Naive thymus-derived CD8-positive, alpha-beta T cell (primary cell): ENCODE measurements around the gene AMDHD2. TPM values are rescaled to one million over a fixed set of nuclear protein-coding genes. Genes with fewer than 3 reads are reported as not detected.

Experiments
- microRNA-seq: library from miRNA; unstranded; fragments of <30 nt; microRNA quantifications from one replicate; pipeline ENCODE4 v1.2.0, GENCODE V29; 2022; ENCODE audit warnings: borderline microRNAs expressed
- polyA plus RNA-seq, 3 donors: library from polyadenylated mRNA; unstranded; fragments of 300-500 nt; fragmentation: Illumina TruSeq; gene quantifications; one replicate each; pipeline ENCODE4 v1.2.3, GENCODE V29; 2021
- total RNA-seq, 8 experiments: library from RNA in 2 of 8; stranded (reverse) in 2 of 8; gene quantifications; one replicate each; pipeline ENCODE4 v1.2.3 and lab custom pipeline; 2021 to 2026

Gene AMDHD2
- total and polyA plus RNA-seq, 5 experiments from 2014 or later, result 15.2 to 107 (median 17.4) TPM

Small RNA genes lying within 50 kb of the gene (microRNA-seq; reads per million reads assigned to microRNA genes)
- not detected for gene MIR3178

Other genes starting within 250 kb of the AMDHD2 start
- gene ABCA3, start 179.6 kb upstream of the AMDHD2 start, total RNA-seq, result 1 to 10 TPM; 7.8 to 8.2 TPM
- gene ABCA3, start 179.6 kb upstream of the AMDHD2 start, polyA plus RNA-seq, result 1 to 10 TPM; 1.2 to 2.2 (median 2.1) TPM
- gene CCNF, start 90.9 kb upstream of the AMDHD2 start, total RNA-seq, result 1 to 10 TPM; 2.1 to 2.4 TPM
- 1 to 10 TPM in 2 of 3 donors, under 1 TPM in 1; 0.59 to 2.0 (median 1.7) TPM for gene CCNF, start 90.9 kb upstream of the AMDHD2 start, polyA plus RNA-seq
- gene TEDC2, start 60.3 kb upstream of the AMDHD2 start, total RNA-seq, result under 1 TPM in 1 of 2 experiments, not detected in 1; 0.96 TPM
- under 1 TPM in 2 of 3 donors, not detected in 1; 0.52 to 0.76 TPM for gene TEDC2, start 60.3 kb upstream of the AMDHD2 start, polyA plus RNA-seq
- gene NTN3, start 49.1 kb upstream of the AMDHD2 start, total RNA-seq, result not detected
- not detected for gene NTN3, start 49.1 kb upstream of the AMDHD2 start, polyA plus RNA-seq
- gene TBC1D24, start 45.2 kb upstream of the AMDHD2 start, total RNA-seq, result 10 to 100 TPM; 13.4 to 17.3 TPM
- 1 to 10 TPM; 2.6 to 3.0 (median 2.6) TPM for gene TBC1D24, start 45.2 kb upstream of the AMDHD2 start, polyA plus RNA-seq
- 100 to 1,000 TPM; 116 to 123 TPM for gene ATP6V0C, start 6.4 kb upstream of the AMDHD2 start, total RNA-seq
- 10 to 100 TPM; 74.9 to 84.9 (median 77.6) TPM for gene ATP6V0C, start 6.4 kb upstream of the AMDHD2 start, polyA plus RNA-seq
- gene CEMP1, start 11.0 kb downstream of the AMDHD2 start, total RNA-seq, result 1 to 10 TPM; 1.6 to 2.1 TPM
- gene CEMP1, start 11.0 kb downstream of the AMDHD2 start, polyA plus RNA-seq, result 1 to 10 TPM in 2 of 3 donors, under 1 TPM in 1; 0.81 to 6.0 (median 2.8) TPM
- gene PDPK1, start 17.6 kb downstream of the AMDHD2 start, total RNA-seq, result 10 to 100 TPM; 66.1 to 69.7 TPM
- 10 to 100 TPM; 27.1 to 44.7 (median 28.6) TPM for gene PDPK1, start 17.6 kb downstream of the AMDHD2 start, polyA plus RNA-seq
- 10 to 100 TPM; 24.3 to 25.5 TPM for gene KCTD5, start 162.2 kb downstream of the AMDHD2 start, total RNA-seq
- gene KCTD5, start 162.2 kb downstream of the AMDHD2 start, polyA plus RNA-seq, result 10 to 100 TPM; 10.8 to 18.4 (median 12.9) TPM
- 1 to 10 TPM in 1 of 2 experiments, under 1 TPM in 1; 0.81 to 1.2 TPM for gene PRSS27, start 199.9 kb downstream of the AMDHD2 start, total RNA-seq
- gene PRSS27, start 199.9 kb downstream of the AMDHD2 start, polyA plus RNA-seq, result under 1 TPM in 1 of 3 donors, not detected in 2; 0.06 TPM
- gene SRRM2, start 232.3 kb downstream of the AMDHD2 start, total RNA-seq, result 100 to 1,000 TPM; 927 to 965 TPM
- 100 to 1,000 TPM in 1 of 3 donors, 10 to 100 TPM in 2; 25.5 to 110 (median 62.4) TPM for gene SRRM2, start 232.3 kb downstream of the AMDHD2 start, polyA plus RNA-seq